Loucy (cell line): ENCODE data around the gene C17orf113.

Source experiments
- H2AFZ ChIP-seq: fragments of 200-600 bp; sonication (generic); 2 replicates; pipeline ENCODE4 v1.6.0; 2016; ENCODE audit warnings: antibody characterized with exemption, mild to moderate bottlenecking, low read length, moderate library complexity
- H3F3A ChIP-seq: fragments of 200-600 bp; 2 replicates; pipeline ENCODE4 v1.6.0; 2016; ENCODE audit warnings: antibody characterized with exemption, low read depth, mild to moderate bottlenecking
- H3K27me3 ChIP-seq: fragments of 200-600 bp; sonication (generic); 2 replicates; pipeline ENCODE4 v1.6.1; 2014; ENCODE audit warnings: low read length, mild to moderate bottlenecking; ENCODE audit not compliant: insufficient read depth, poor library complexity, severe bottlenecking
- H3K36me3 ChIP-seq: fragments of 200-600 bp; sonication (generic); 2 replicates; pipeline ENCODE4 v1.6.1; 2016; ENCODE audit warnings: low read length; ENCODE audit not compliant: insufficient read depth
- H3K4me1 ChIP-seq: fragments of 200-600 bp; sonication (generic); 2 replicates; pipeline ENCODE4 v1.5.1; 2014; ENCODE audit warnings: low read length, mild to moderate bottlenecking; ENCODE audit not compliant: insufficient read depth, poor library complexity, severe bottlenecking
- H3K4me2 ChIP-seq: fragments of 200-600 bp; sonication (generic); 2 replicates; pipeline ENCODE4 v1.6.0; 2014; ENCODE audit warnings: antibody characterized with exemption, low read length, low read depth, mild to moderate bottlenecking; ENCODE audit not compliant: poor library complexity, severe bottlenecking
- H3K4me3 ChIP-seq: fragments of 200-600 bp; sonication (generic); 2 replicates; pipeline ENCODE4 v1.5.1; 2014; ENCODE audit warnings: low read length, mild to moderate bottlenecking, mixed read lengths; ENCODE audit not compliant: poor library complexity, severe bottlenecking
- H3K79me2 ChIP-seq: fragments of 200-600 bp; sonication (generic); 2 replicates; pipeline ENCODE4 v1.6.1; 2014; ENCODE audit warnings: low read length; ENCODE audit not compliant: insufficient read depth
- H3K9ac ChIP-seq: fragments of 200-600 bp; sonication (generic); 2 replicates; pipeline ENCODE4 v1.6.0; 2014; ENCODE audit warnings: mild to moderate bottlenecking, low read depth, low read length, moderate library complexity; ENCODE audit not compliant: poor library complexity, severe bottlenecking
- H3K9me2 ChIP-seq: fragments of 200-600 bp; sonication (generic); replicated peaks from 2 replicates; pipeline ENCODE4 v1.6.1; 2016; ENCODE audit warnings: low read depth, low read length, mixed read lengths
- H3K9me3 ChIP-seq: fragments of 200-600 bp; sonication (generic); 2 replicates; pipeline ENCODE4 v1.6.1; 2014; ENCODE audit warnings: mild to moderate bottlenecking, antibody characterized with exemption, low read length, low read depth; ENCODE audit not compliant: insufficient read depth
- H4K20me1 ChIP-seq: fragments of 200-600 bp; sonication (generic); 2 replicates; pipeline ENCODE4 v1.6.0; 2014; ENCODE audit warnings: antibody characterized with exemption, low read length, mild to moderate bottlenecking; ENCODE audit not compliant: insufficient read depth, poor library complexity, severe bottlenecking
- CTCF ChIP-seq: fragments of 200-600 bp; sonication (generic); conservative IDR thresholded peaks from 2 replicates; pipeline ENCODE4 v1.5.1; 2014; ENCODE audit warnings: mild to moderate bottlenecking, antibody characterized with exemption, low read length
- EZH2phosphoT487 ChIP-seq: fragments of 200-600 bp; IDR thresholded peaks from 2 replicates; pipeline ENCODE4 v1.6.1; 2018; ENCODE audit warnings: antibody characterized with exemption, mild to moderate bottlenecking, moderate library complexity, borderline replicate concordance

The C17orf113 gene

DNA sequence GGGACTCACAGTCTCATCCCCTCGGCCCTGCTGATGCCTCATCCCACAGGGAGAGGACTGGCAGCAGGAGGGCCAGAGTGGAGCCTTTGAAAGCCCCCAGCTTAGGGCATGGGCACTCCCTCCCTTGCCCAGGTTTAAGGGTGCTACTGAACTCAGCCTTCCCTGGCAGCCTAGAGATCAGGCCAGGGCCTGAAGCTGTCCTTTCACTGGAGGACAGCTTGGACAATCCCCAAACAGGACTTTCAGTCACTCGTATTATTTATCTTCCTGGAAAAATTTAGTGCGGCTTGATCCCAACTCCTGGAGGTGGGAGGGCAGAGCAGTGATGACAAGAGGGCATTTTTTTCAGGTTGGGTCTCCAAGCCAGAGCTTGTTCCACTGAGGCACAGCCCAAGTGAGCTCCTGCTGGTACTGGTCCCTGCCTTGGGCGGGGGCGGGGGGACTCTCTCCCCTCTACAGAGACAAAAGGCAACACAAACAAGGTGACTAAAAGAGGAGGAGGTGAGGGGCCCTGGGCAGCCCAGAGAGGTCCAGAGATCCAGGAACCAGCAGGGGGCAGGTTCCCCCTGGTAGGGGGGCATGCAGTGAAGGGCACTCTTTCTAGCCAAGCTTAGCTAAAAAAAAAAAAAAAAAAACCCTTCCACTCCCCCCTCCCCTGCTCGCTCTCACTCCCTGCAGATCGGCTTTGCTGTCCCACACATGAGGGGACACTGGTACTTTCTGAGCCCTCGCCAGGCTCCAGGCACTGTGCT lies 46.1 kb upstream of the C17orf113 start:
- TF ChIP-seq CTCF (peak; percentile 23; the same call in 1 of the 2 replicates), EZH2phosphoT487 (no peak)
- no peaks in the 10 kb centered on the region for H3K27me3 ChIP-seq
- H3K9me2 ChIP-seq = no peaks in the 10 kb centered on the region
- H4K20me1 ChIP-seq = no peaks in the 10 kb centered on the region
- H3K4me3 ChIP-seq = no peak overlapping the region
- H3K36me3 ChIP-seq = no peaks in the 10 kb centered on the region
- no peak overlapping the region for H2AFZ ChIP-seq
- H3F3A ChIP-seq = no peaks in the 10 kb centered on the region
- H3K9me3 ChIP-seq = no peaks in the 10 kb centered on the region
- no peaks in the 10 kb centered on the region for H3K79me2 ChIP-seq
- no peak overlapping the region for H3K4me2 ChIP-seq
- peaks cover 5% of the 10 kb centered on the region for H3K4me1 ChIP-seq
- H3K9ac ChIP-seq = no peak overlapping the region

DNA sequence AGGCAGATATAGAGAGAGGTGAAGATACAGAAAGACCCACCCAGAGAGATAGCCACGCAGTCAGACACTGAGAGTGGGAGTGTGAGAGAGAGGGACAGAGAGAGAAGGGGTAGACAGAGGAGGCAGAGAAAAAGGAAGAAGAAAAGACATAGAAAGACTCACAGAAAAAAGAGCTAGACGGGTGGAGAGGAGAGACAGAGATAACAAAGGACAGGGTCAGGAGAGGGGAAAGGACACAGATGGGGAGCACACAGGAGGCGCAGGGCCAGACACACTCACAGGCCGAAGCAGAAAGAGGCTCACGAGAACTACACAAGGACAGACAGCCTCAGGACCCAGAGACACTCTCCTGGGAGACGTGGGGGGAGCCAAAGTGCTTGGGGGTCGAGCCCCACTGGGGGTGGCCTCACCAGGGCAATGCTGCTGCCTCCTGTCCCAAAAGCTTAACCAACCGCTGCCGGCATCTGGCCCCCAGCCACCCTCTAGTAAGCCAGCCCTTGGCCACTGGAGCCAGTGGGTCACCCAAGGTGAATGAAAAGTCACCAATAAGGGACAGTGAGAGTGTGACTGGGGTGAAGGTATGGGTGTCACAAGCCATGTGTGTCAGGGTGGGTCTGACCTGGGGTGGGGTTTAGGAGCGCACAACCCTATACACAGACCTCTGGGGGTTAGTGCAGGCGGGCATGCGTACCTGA lies 44.1 kb upstream of the C17orf113 start:
- Histone ChIP-seq H3K4me2 (no peak overlapping the region), H3K4me3 (no peak overlapping the region), H3F3A (no peaks in the 10 kb centered on the region), H2AFZ (no peak overlapping the region), H3K27me3 (no peaks in the 10 kb centered on the region), H3K36me3 (no peaks in the 10 kb centered on the region), H3K79me2 (no peaks in the 10 kb centered on the region), H3K9me2 (no peaks in the 10 kb centered on the region), H4K20me1 (no peaks in the 10 kb centered on the region), H3K9me3 (no peaks in the 10 kb centered on the region), H3K4me1 (peaks cover 5% of the 10 kb centered on the region), H3K9ac (no peak overlapping the region)
- TF ChIP-seq CTCF (no peak), EZH2phosphoT487 (no peak)

DNA sequence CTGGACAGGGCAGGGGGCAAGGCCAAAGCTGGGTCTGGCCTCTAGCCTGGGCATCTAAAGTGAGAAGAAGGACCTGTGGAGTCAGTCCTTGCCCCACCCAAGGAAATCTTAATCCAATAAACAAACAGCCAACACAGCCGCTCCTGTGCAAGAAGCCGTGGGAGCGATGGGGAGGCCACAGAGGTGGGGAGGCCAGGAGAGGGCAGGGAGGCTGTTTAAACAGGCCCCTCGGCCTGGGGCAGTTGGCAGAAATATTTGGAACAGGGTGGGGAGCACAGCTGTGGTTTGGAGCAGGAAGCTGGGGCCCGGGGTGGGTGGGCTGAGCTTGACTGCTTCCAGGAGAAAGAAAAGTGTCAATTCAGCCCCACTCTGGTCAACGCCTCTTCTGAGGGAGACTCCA lies 42.5 kb upstream of the C17orf113 start:
- Histone ChIP-seq H3K4me2 (no peak overlapping the region), H3K36me3 (no peaks in the 10 kb centered on the region), H3K4me3 (no peak overlapping the region), H3F3A (no peaks in the 10 kb centered on the region), H3K27me3 (no peaks in the 10 kb centered on the region), H3K4me1 (peaks cover 5% of the 10 kb centered on the region), H3K9me3 (no peaks in the 10 kb centered on the region), H3K9ac (no peak overlapping the region), H4K20me1 (no peaks in the 10 kb centered on the region), H3K79me2 (no peaks in the 10 kb centered on the region), H2AFZ (no peak overlapping the region), H3K9me2 (no peaks in the 10 kb centered on the region)
- TF ChIP-seq EZH2phosphoT487 (no peak), CTCF (no peak)
